Measurements from ENCODE around the gene SLC2A3. TPM values are rescaled to one million over a fixed set of nuclear protein-coding genes. Genes with fewer than 3 reads are reported as not detected.
A peak's percentile ranks its signal among the peaks of the same experiment; 100 is the strongest.
"Not testable (repeated sequence)": the region's sequence is repeated elsewhere in the genome, so short reads cannot be mapped to it uniquely, and the experiment has no call there.

The SLC2A3 gene
- total RNA-seq, 1 experiment from 2014 or later, result 3,303 TPM

DNA sequence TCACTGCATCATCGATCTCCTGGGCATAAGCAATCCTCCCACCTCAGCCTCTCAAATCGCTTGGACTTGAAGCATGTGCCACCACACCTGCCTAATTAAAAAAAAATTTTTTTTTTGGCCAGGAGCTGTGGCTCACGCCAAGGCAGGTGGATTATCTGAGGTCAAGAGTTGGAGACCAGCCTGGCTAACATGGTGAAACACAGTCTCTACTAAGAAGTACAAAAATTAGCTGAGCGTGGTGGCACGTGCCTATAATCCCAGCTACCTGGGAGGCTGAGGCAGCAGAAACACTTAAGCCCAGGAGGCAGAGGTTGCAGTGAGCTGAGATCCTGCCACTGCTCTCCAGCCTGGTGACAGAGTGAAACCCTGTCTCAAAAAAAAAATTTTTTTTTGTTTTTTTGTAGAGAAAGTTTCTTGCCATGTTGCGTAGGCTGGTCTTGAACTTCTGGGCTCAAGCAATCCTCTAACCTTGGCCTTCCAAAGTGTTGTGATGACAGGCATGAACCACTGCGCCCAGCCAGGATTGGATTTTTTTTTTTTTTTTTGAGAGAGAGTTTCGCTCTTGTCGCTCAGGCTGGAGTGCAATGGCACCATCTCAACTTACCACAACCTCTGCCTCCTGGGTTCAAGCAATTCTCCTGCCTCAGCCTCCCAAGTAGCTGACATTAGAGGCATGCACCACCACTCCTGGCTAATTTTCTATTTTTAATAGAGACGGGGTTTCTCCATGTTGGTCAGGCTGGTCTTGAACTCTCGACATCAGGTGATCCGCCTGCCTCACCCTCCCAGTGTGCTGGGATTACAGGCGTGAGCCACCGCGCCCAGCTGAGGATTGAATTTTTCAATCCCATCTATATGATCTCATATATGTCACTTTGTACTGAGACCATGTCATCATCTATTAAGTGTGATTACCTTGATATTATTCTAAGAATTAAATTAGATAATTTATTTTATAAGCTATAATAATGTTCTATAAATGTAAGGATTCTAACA is 12.4 kb downstream of the SLC2A3 start:
- peak; percentile 42 to 43 for DNase-seq
- CTCF ChIA-PET, result interaction anchor here (1.0 kb wide), 2 partner anchors 17 to 89 kb away, joined by 3 read pairs; no protein-coding TSS in a partner anchor
- no peaks in the 10 kb centered on the region for H3K9me3 Mint-ChIP-seq (ENCODE audit: unreplicated experiment)
- H3K27ac Mint-ChIP-seq (ENCODE audit: unreplicated experiment), result peak overlapping the region; percentile 73
- POLR2A ChIA-PET, result interaction anchor here (0.6 to 2.2 kb wide), 8 partner anchors 9 to 61 kb away, joined by 3 to 13 read pairs (median 6); partner anchors contain the start of gene SLC2A3
- H3K4me1 ChIP-seq, result peaks cover 62% of the 10 kb centered on the region
- BruUV-seq (replicated peaks), result no TSS peak
- H3K36me3 ChIP-seq (ENCODE audit: control insufficient read depth, insufficient read depth, low read length), result peaks cover 15% of the 10 kb centered on the region
- TF ChIP-seq, protein P1, sequence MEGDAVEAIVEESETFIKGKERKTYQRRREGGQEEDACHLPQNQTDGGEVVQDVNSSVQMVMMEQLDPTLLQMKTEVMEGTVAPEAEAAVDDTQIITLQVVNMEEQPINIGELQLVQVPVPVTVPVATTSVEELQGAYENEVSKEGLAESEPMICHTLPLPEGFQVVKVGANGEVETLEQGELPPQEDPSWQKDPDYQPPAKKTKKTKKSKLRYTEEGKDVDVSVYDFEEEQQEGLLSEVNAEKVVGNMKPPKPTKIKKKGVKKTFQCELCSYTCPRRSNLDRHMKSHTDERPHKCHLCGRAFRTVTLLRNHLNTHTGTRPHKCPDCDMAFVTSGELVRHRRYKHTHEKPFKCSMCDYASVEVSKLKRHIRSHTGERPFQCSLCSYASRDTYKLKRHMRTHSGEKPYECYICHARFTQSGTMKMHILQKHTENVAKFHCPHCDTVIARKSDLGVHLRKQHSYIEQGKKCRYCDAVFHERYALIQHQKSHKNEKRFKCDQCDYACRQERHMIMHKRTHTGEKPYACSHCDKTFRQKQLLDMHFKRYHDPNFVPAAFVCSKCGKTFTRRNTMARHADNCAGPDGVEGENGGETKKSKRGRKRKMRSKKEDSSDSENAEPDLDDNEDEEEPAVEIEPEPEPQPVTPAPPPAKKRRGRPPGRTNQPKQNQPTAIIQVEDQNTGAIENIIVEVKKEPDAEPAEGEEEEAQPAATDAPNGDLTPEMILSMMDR (IDR thresholded peaks at IDR 0.05; ENCODE audit: insufficient read depth in 1 of 2, low read depth in 1 of 2, low read length in 1 of 2, severe bottlenecking in 1 of 2, unreplicated experiment in 1 of 2), result no peak
- peaks cover 6% of the 10 kb centered on the region for H3K27me3 Mint-ChIP-seq (ENCODE audit: insufficient read depth, unreplicated experiment)
- H3K36me3 Mint-ChIP-seq (ENCODE audit: insufficient read depth, unreplicated experiment), result peaks cover 60% of the 10 kb centered on the region
- peak overlapping the region; percentile 65 for H3K4me3 Mint-ChIP-seq (ENCODE audit: unreplicated experiment)
- intact Hi-C loops (cut with micrococcal nuclease; ENCODE audit: unreplicated experiment), result no loop called here
- H3K4me3 ChIP-seq (ENCODE audit: low read depth, low read length), result no peak overlapping the region
- H3K4me1 Mint-ChIP-seq (ENCODE audit: low read depth, unreplicated experiment), result peaks cover 67% of the 10 kb centered on the region
- H3K27me3 ChIP-seq (replicated peaks; ENCODE audit: control insufficient read depth, insufficient read depth, low read length), result no peaks in the 10 kb centered on the region
- H3K9me3 ChIP-seq, result no peaks in the 10 kb centered on the region

DNA sequence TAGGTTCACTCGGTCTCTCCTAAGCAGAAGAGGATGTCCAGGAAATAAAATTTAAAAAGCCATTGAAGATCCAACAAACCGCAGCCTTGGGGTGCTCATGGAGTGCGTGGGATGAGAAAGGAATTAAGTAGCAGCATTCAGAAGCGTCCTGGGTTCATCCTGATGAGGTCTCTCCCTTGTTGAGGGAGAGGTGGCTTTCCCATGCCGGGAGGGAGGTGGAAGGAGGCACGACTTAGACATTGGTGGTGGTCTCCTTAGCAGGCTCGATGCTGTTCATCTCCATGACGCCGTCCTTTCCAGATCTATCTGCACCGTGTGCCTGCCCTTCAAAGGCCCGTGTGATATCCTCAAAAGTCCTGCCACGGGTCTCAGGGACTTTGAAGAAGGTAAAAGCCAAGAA is 14.8 kb downstream of the SLC2A3 start:
- peak overlapping the region; percentile 43 for H3K4me3 Mint-ChIP-seq (ENCODE audit: unreplicated experiment)
- H3K27me3 ChIP-seq (replicated peaks; ENCODE audit: control insufficient read depth, insufficient read depth, low read length); H3K27me3 Mint-ChIP-seq (ENCODE audit: insufficient read depth, unreplicated experiment); H3K4me3 ChIP-seq (ENCODE audit: low read depth, low read length); H3K36me3 ChIP-seq (ENCODE audit: control insufficient read depth, insufficient read depth, low read length); BruUV-seq (replicated peaks); H3K9me3 ChIP-seq; intact Hi-C loops (cut with micrococcal nuclease; ENCODE audit: unreplicated experiment); CTCF ChIA-PET; H3K9me3 Mint-ChIP-seq (ENCODE audit: unreplicated experiment): not testable (repeated sequence)
- peaks cover 84% of the 10 kb centered on the region for H3K36me3 Mint-ChIP-seq (ENCODE audit: insufficient read depth, unreplicated experiment)
- peak overlapping the region; percentile 73 for H3K27ac Mint-ChIP-seq (ENCODE audit: unreplicated experiment)
- peaks cover 48% of the 10 kb centered on the region for H3K4me1 ChIP-seq
- DNase-seq, result peak; percentile 30 to 33
- POLR2A ChIA-PET, result interaction anchor here (0.6 kb wide), 1 partner anchor 75 kb away, joined by 4 read pairs; no protein-coding TSS in a partner anchor
- H3K4me1 Mint-ChIP-seq (ENCODE audit: low read depth, unreplicated experiment), result peaks cover 75% of the 10 kb centered on the region

DNA sequence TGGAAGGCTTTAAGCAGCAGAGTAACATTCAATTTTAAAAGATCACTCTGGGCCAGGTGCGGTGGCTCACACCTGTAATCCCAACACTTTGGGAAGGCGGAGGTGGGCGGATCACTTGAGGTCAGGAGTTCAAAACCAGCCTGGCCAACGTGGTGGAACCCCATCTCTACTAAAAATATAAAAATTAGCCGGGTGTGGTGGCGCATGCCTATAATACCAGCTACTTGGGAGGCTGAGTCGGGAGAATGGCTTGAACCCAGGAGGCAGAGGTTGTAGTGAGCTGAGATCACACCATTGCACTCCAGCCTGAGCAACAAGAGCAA is 17.8 kb downstream of the SLC2A3 start:
- BruUV-seq (replicated peaks); H3K9me3 ChIP-seq; H3K4me3 ChIP-seq (ENCODE audit: low read depth, low read length); H3K27me3 ChIP-seq (replicated peaks; ENCODE audit: control insufficient read depth, insufficient read depth, low read length); H3K36me3 ChIP-seq (ENCODE audit: control insufficient read depth, insufficient read depth, low read length); H3K9me3 Mint-ChIP-seq (ENCODE audit: unreplicated experiment); H3K27me3 Mint-ChIP-seq (ENCODE audit: insufficient read depth, unreplicated experiment): not testable (repeated sequence)
- Mint-ChIP-seq H3K27ac (ENCODE audit: unreplicated experiment) (peak overlapping the region; percentile 73), H3K4me3 (ENCODE audit: unreplicated experiment) (peak overlapping the region; percentile 43), H3K36me3 (ENCODE audit: insufficient read depth, unreplicated experiment) (peaks cover 100% of the 10 kb centered on the region), H3K4me1 (ENCODE audit: low read depth, unreplicated experiment) (peaks cover 80% of the 10 kb centered on the region)
- peak in 1 of 2 experiments; percentile 49 for DNase-seq
- H3K4me1 ChIP-seq, result peaks cover 28% of the 10 kb centered on the region
- CTCF ChIA-PET, result interaction anchor here (0.6 to 2.0 kb wide), 6 partner anchors 11 to 974 kb away, joined by 3 to 11 read pairs (median 6); no protein-coding TSS in a partner anchor
- POLR2A ChIA-PET, result interaction anchor here (0.6 to 1.7 kb wide), 8 partner anchors 11 to 143 kb away, joined by 3 to 23 read pairs (median 6); partner anchors contain the start of gene SLC2A3
- intact Hi-C loops (cut with micrococcal nuclease; ENCODE audit: unreplicated experiment), result loop anchor here (5.0 kb wide), 1 partner anchor 74 kb away; no protein-coding TSS in a partner anchor
